Breast epithelium (tissue), 4 donors: ENCODE results near the gene FGFR3. TPM values are rescaled to one million over a fixed set of nuclear protein-coding genes. Genes with fewer than 3 reads are reported as not detected.

ENCODE experiments used
- DNase-seq, 2 donors: peaks; one replicate each; pipeline ENCODE4 v3.0.0-alpha.2; 2019; ENCODE audit warnings: low spot score in 2 of 2
- H3K27ac ChIP-seq, 2 donors: fragments of 200-600 bp; sonication (generic) in 1 of 2; one replicate each; pipeline ENCODE4 v1.5.1; 2016 to 2019; ENCODE audit warnings: mild to moderate bottlenecking in 1 of 2
- H3K27me3 ChIP-seq, 2 donors: fragments of 200-600 bp; sonication (generic) in 1 of 2; one replicate each; pipeline versions ENCODE4 v1.5.1 to v1.6.0; 2017 to 2019; ENCODE audit warnings: control low read depth in 1 of 2, mild to moderate bottlenecking in 1 of 2
- H3K36me3 ChIP-seq: fragments of 200-600 bp; one replicate; pipeline ENCODE4 v1.5.1; 2019
- H3K4me1 ChIP-seq, 2 donors: fragments of 200-600 bp; sonication (generic); one replicate each; pipeline ENCODE4 v1.5.1; 2016 to 2019; ENCODE audit warnings: control low read depth in 1 of 2
- H3K4me3 ChIP-seq, 3 donors: fragments of 200-600 bp; sonication (generic); 1 replicate in 2 of 3; 2 replicates in 1 of 3; pipeline ENCODE4 v1.5.1; 2016 to 2019; ENCODE audit warnings: mild to moderate bottlenecking in 3 of 3, moderate library complexity in 2 of 3
- H3K9me3 ChIP-seq, 2 donors: fragments of 200-600 bp; sonication (generic) in 1 of 2; one replicate each; pipeline ENCODE4 v1.5.1; 2016 to 2019; ENCODE audit warnings: control low read depth in 1 of 2
- CTCF ChIP-seq, 3 donors: fragments of 450-650 bp; IDR thresholded peaks; one replicate each; pipeline ENCODE4 v1.5.1; 2016 to 2017; ENCODE audit warnings: antibody characterized with exemption in 3 of 3, mild to moderate bottlenecking in 3 of 3, moderate library complexity in 3 of 3
- POLR2A ChIP-seq: fragments of 450-650 bp; IDR thresholded peaks from one replicate; pipeline ENCODE4 v1.6.1; 2016; ENCODE audit warnings: antibody characterized with exemption, mild to moderate bottlenecking, moderate library complexity
- POLR2AphosphoS5 ChIP-seq, 3 donors: sonication (generic); formaldehyde crosslinking; IDR thresholded peaks; one replicate each; pipeline ENCODE4 v1.6.1; 2017; ENCODE audit warnings: antibody characterized with exemption in 3 of 3
- intact Hi-C: fragments of 100-400 bp; cut with DNase I; formaldehyde crosslinking; loops from one replicate; pipeline ENCODE4 v1.15.1; 2023; ENCODE audit warnings: low total_unique reads
- total RNA-seq, 3 donors: library from RNA; depleted of rRNA; stranded (reverse); fragments of >200 nt; gene quantifications; one replicate each; pipeline ENCODE4 v1.1.0, GENCODE V29; 2016

The FGFR3 gene
- total RNA-seq, 3 donors from 2014 or later = 0.80 to 3.5 (median 2.0) TPM

- intact Hi-C loops = no loop called here
- no peak for DNase-seq
- peaks cover 0 to 4% of the 10 kb centered on the region in 2 donors for H3K27me3 ChIP-seq
- peaks cover 0 to 4% of the 10 kb centered on the region in 2 donors for H3K4me1 ChIP-seq
- no peak overlapping the region for H3K4me3 ChIP-seq
- TF ChIP-seq POLR2A (no peak), CTCF (IDR thresholded peaks at IDR 0.05) (no peak)
- no peaks in the 10 kb centered on the region for H3K9me3 ChIP-seq
- no peaks in the 10 kb centered on the region for H3K36me3 ChIP-seq
- H3K27ac ChIP-seq = no peak overlapping the region
These were observed 24.6 kb upstream of the FGFR3 start for GRCh38 chr4:1768367-1769034.

GRCh38 chr4:1769692-1770091, 23.4 kb upstream of the FGFR3 start:
- H3K4me1 ChIP-seq = no peaks in the 10 kb centered on the region
- DNase-seq = no peak

GRCh38 chr4:1770245-1770644, 22.8 kb upstream of the FGFR3 start:
- H3K4me3 ChIP-seq = no peak overlapping the region
- intact Hi-C loops = no loop called here
- TF ChIP-seq CTCF (IDR thresholded peaks at IDR 0.05) (no peak), POLR2AphosphoS5 (IDR thresholded peaks at IDR 0.05) (no peak), POLR2A (no peak)

More at GRCh38 chr4:1769692-1770091, 23.4 kb upstream of the FGFR3 start:
- TF ChIP-seq CTCF (IDR thresholded peaks at IDR 0.05) (no peak), POLR2AphosphoS5 (IDR thresholded peaks at IDR 0.05) (no peak), POLR2A (no peak)
- Histone ChIP-seq H3K9me3 (no peaks in the 10 kb centered on the region), H3K36me3 (no peaks in the 10 kb centered on the region), H3K27ac (no peak overlapping the region), H3K27me3 (peaks cover 0 to 4% of the 10 kb centered on the region in 2 donors), H3K4me3 (no peak overlapping the region)
- intact Hi-C loops = no loop called here

GRCh38 chr4:1770791-1771231, 22.3 kb upstream of the FGFR3 start:
- intact Hi-C loops = no loop called here
- TF ChIP-seq CTCF (IDR thresholded peaks at IDR 0.05) (no peak), POLR2A (no peak), POLR2AphosphoS5 (IDR thresholded peaks at IDR 0.05) (no peak)
- Histone ChIP-seq H3K9me3 (no peaks in the 10 kb centered on the region), H3K36me3 (no peaks in the 10 kb centered on the region), H3K27me3 (peaks cover 0 to 4% of the 10 kb centered on the region in 2 donors), H3K27ac (no peak overlapping the region), H3K4me1 (no peaks in the 10 kb centered on the region), H3K4me3 (no peak overlapping the region)
- no peak for DNase-seq

More at GRCh38 chr4:1770245-1770644, 22.8 kb upstream of the FGFR3 start:
- no peak for DNase-seq
- Histone ChIP-seq H3K4me1 (no peaks in the 10 kb centered on the region), H3K27me3 (peaks cover 0 to 4% of the 10 kb centered on the region in 2 donors), H3K27ac (no peak overlapping the region), H3K36me3 (no peaks in the 10 kb centered on the region), H3K9me3 (no peaks in the 10 kb centered on the region)

- H3K4me1 ChIP-seq = no peaks in the 10 kb centered on the region
- intact Hi-C loops = no loop called here
- H3K4me3 ChIP-seq = no peak overlapping the region
- H3K27me3 ChIP-seq = peaks cover 0 to 1% of the 10 kb centered on the region in 2 donors
- TF ChIP-seq CTCF (IDR thresholded peaks at IDR 0.05) (no peak), POLR2AphosphoS5 (IDR thresholded peaks at IDR 0.05) (no peak), POLR2A (no peak)
- H3K36me3 ChIP-seq = no peaks in the 10 kb centered on the region
- DNase-seq = no peak
- H3K27ac ChIP-seq = no peak overlapping the region
- no peaks in the 10 kb centered on the region for H3K9me3 ChIP-seq
These were observed 21.4 kb upstream of the FGFR3 start for GRCh38 chr4:1771555-1772305.
